COLO829 (cell line): ENCODE results near the gene NT5M.

Experiments
- DNase-seq: peaks from one replicate; pipeline ENCODE4 v3.0.0; 2012; ENCODE audit warnings: low spot score

NT5M gene

GRCh38 chr17:17355426-17355825, 52.3 kb downstream of the NT5M start:
- no peak for DNase-seq

GRCh38 chr17:17356149-17356930, 53.2 kb downstream of the NT5M start:
- DNase-seq = peak; percentile 82

- DNase-seq = no peak
Measured at GRCh38 chr17:17356931-17357270, 53.7 kb downstream of the NT5M start.

- no peak for DNase-seq
Measured at GRCh38 chr17:17358060-17358751, 55.0 kb downstream of the NT5M start.

GRCh38 chr17:17358866-17359265, 55.7 kb downstream of the NT5M start:
- DNase-seq = no peak

GRCh38 chr17:17359271-17359670, 56.1 kb downstream of the NT5M start:
- DNase-seq = no peak

- DNase-seq = no peak
Measured at GRCh38 chr17:17360087-17360730, 57.0 kb downstream of the NT5M start.

DNA sequence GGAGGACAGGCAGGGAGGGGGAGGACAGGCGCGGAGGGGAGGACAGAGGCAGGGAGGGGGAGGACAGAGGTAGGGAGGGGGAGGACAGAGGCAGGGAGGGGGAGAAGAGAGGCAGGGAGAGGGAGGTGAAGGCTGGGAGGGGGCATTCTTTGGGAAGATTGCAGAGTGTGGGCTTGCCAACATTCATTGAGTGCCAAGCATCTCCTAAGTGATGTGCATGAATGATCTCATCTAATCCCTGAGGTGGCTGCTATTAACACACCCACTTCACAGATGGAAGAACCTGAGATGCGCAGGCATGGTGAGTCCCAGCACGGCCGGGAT, 58.3 kb downstream of the NT5M start:
- no peak for DNase-seq

DNA sequence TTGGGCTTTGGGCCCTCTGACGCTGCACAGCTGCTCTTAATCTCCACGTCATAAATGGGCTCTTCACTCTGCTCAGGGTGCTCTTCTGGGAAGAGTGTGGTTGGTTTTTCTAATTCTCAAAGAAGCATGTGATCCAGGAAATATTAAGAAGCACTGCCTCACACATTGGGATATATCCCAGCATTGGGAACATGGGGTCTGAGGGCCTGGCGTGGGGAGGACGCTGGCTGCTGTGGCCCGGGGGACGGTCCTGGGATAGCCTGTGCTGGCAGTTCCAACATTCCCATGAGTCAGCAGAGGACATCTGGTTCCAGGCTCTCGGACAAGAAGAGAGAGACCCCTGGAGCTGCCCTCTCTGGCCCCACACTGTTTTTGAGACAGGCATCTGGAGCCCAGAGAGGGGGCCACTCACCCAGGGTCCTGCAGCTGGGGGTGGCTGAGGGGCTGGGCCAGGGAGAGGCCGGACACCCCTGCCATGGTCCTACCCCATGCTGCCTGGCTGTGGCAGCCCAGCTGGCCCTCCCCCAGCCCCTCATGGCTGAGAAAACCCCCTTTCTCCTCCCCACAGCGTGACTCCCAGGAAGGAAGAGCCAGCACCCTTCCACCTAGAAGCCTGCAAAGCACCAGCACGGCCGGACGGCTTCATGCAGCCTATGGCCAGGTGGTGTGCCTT, 58.8 kb downstream of the NT5M start:
- no peak for DNase-seq

- DNase-seq = no peak
Measured at GRCh38 chr17:17362540-17362930, 59.4 kb downstream of the NT5M start.

GRCh38 chr17:17363638-17364337, 60.6 kb downstream of the NT5M start:
- no peak for DNase-seq

- DNase-seq = no peak
Measured at GRCh38 chr17:17364338-17364667, 61.1 kb downstream of the NT5M start.

- DNase-seq = no peak
Measured at GRCh38 chr17:17365476-17366110, 62.4 kb downstream of the NT5M start.

GRCh38 chr17:17366235-17366634, 63.1 kb downstream of the NT5M start:
- no peak for DNase-seq

GRCh38 chr17:17366941-17367875, 64.0 kb downstream of the NT5M start:
- no peak for DNase-seq

DNA sequence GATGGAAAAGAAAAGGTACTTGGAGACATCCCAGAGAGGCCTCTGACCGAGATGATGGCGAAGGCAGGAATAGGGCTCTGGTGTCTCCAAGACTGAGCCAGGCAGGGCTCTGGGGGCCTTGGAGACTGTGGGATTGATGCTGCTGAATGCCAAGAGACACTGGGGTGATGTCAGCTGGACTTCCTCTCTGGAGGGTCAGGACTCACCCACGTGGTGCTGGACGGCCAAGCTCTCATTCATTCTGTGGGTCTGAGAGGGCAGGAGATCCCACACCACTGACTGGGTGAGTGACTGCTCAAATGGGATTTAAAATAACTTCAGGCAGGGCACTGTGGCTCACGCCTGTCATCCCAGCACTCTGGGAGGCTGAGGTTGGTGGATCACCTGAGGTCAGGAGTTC, 64.8 kb downstream of the NT5M start:
- DNase-seq = no peak

GRCh38 chr17:17370711-17371110, 67.5 kb downstream of the NT5M start:
- no peak for DNase-seq

GRCh38 chr17:17372856-17373520, 69.8 kb downstream of the NT5M start:
- DNase-seq = no peak

- no peak for DNase-seq
Measured at GRCh38 chr17:17375841-17376240, 72.7 kb downstream of the NT5M start.

GRCh38 chr17:17376362-17376761, 73.2 kb downstream of the NT5M start:
- no peak for DNase-seq
